Measurements from ENCODE around the gene DMBT1.

Gene DMBT1

DNA sequence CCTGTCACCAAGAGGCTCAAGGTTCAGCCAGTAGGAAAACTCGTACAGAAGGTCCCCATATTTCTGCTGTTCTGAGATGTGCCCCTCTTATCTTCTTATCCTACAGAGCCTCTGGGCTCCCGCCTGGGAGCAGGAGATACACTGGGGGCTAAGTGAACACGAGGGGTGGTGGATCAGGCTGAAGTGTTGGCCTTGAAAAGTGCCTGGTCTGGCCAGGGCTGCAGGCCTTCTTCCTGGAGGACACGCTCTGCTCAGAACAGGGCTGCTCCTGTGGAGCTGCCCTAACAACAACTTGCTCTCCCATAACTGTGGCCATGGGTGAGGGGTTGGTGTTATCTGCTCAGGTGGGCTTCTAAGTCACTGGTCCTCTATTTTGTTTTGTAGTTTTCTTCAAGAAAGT lies 105.4 kb downstream of the DMBT1 start:
- DNase-seq (ENCODE audit: low read depth in 4 of 4, low spot score in 1 of 4), result no peak

DNA sequence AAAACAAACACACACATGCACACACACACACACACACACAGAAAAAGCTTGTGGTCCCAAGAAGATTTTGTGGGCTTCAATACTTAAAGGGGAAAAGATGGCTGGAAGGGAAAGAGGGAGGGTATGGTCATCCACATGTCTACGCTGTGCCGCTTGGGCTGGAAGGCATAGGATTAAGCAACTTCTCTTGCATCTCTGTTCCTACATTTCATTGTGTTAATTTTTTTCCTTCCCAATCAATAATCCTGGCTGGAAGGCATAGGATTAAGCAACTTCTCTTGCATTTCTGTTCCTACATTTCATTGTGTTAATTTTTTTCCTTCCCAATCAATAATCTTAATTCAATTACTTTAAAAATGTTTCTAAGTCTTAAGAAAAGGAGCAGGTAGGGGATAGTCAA lies 108.5 kb downstream of the DMBT1 start:
- DNase-seq (ENCODE audit: low read depth in 4 of 4, low spot score in 1 of 4), result no peak

DNA sequence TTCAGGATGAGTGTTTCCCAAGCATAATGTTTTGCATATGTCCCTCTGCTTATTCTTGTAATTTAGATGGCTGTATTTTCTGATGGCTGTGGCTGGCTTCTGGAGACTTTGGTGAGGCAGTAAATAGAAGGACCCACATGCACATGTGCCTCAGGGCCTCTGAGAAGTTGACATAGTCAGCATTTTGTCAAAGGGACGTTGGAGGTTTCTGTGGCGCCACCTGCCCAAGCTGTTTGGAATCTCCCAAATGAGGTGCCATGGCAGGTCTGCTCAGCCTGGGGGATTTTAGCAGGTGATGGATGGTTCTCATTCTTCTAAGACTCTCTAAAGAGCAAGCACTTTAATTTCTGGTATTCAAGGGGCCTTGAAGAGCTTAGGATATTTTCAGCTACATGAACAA lies 109.3 kb downstream of the DMBT1 start:
- DNase-seq (ENCODE audit: low read depth in 4 of 4, low spot score in 1 of 4), result no peak

DNA sequence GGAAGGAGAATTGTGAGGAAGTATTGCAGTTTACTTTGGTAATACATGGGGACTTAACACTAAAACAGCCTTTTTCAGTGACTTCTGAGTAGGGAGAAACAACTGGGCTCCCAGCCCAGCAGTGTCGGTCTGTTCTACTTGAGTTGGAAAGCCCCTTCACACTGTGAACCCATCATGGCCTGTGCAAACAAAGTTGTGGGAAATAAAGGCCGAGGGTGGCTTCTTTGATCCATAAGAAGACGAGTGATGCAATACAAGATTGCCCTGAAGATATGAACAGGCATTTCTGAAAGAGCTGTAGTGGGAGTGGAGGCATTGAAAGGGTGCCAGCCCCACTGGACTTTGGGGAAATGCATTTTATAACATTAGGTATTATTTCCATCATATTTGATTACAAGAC lies 110.8 kb downstream of the DMBT1 start:
- no peak for DNase-seq (ENCODE audit: low read depth in 4 of 4, low spot score in 1 of 4)

DNA sequence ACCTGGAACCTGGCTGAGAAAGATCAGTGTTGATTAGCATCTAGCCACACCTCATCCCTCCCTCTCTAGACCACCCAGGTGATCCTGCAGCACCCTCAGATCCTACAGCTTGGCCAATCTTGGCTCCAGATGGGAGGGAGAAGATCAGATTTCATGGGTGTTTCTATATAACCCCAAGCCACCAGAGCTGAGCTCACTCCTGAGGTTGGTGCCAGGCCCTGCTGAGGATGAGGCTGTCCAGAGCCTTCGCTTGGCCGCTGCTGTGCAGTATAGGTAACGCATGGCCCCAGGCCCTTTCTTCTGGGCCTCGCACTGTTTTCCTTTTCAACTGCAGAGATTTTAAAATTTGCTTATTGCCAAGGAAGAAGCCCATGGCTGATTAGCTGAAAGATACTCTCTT lies 112.1 kb downstream of the DMBT1 start:
- DNase-seq (ENCODE audit: low read depth in 4 of 4, low spot score in 1 of 4), result no peak

DNA sequence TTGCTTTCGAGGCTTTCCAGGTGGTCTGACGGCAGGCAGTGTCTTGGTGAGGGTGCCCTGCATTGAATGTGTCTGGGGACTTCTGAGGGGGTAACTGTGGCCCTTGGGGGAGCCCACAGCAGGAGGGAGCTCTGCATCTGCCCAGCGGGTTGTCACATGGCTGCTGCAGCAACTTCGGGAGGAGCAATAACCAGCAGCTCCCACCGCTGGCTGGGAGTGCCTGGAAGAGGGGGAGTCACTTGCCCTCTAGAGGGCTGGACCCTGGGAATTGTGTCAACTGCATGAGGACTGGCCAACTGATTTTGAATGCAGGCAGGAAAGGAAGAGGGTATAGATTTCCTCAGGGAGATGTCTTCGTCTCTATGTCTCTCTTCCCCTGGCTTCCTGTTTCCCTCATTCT lies 112.7 kb downstream of the DMBT1 start:
- no peak for DNase-seq (ENCODE audit: low read depth in 4 of 4, low spot score in 1 of 4)

DNA sequence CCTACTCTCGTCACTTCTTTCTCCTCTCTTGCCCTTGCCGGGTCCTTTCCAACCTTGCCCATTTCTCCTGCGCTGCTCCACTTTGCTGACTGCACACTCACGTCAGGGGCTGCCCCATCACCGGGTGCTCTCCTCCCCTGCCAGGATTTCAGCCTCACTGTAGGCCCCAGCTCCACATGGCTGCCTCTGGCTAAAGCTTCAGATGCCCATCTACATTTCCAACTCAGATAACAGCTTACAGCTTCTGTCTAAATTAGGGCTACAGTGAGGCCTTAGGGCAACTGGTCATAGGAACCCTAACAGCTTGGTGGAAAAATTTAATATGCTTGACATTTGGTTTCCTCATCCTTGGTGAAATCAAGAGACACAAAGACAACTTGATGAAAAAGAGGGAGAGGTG lies 113.2 kb downstream of the DMBT1 start:
- no peak for DNase-seq (ENCODE audit: low read depth in 4 of 4, low spot score in 1 of 4)

DNA sequence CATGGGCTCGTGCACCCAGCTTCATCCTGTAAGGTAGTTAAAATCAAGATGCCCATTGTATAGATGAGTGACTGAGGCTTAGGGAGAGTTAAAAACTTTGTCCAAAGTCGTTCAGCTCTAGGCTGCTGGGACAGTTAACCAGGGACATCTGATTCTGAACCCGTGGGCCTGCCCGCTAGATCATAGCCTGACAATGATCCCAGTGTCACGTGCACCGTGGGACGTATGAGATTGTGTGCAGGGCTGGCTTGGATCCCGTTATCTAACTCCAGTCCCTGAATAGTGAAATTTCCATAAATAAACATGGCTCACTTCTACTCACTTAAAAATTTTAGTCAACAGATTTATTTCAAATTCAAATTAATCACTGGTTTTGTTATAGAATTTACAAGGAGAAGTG lies 114.2 kb downstream of the DMBT1 start:
- no peak for DNase-seq (ENCODE audit: low read depth in 4 of 4, low spot score in 1 of 4)

DNA sequence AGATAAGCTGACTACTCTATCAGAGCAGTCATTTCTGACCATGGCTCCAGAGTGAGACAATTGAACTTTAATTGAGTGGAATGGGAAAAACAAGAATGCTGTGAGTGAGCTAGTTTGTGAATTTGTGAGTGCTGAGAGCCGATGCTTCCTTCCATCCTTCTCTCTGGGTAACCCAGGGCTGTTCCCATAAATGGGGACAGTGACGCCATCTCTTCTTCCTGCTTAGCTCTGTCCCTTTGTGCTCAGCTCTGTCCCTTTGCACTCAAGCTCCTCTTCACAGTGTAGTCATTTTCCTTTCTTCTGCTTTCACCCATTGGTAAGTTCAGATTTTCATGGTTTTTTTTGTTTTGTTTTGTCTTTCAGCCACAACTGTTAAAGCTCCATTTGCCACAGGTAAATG lies 114.7 kb downstream of the DMBT1 start:
- DNase-seq (ENCODE audit: low read depth in 4 of 4, low spot score in 1 of 4), result no peak

DNA sequence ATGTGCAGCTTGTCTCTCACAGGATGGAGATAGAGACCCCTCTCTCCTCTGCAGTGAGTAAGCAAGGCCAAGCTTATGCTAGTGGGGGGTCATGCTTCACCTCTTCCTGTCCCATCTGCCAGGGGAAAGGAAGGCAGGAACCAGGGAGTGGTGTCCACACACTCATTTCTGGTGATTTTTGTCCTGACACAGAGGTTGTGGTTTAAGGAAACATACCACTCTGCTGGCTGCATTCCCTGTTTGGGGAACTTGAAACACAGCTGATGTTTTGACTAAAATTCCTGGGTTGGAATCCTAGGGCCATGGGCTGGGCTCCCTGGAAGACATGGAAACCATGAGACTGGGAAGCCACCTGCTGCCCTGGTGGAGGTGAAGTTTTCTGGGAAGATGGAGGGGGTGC lies 117.7 kb downstream of the DMBT1 start:
- no peak for DNase-seq (ENCODE audit: low read depth in 4 of 4, low spot score in 1 of 4)

DNA sequence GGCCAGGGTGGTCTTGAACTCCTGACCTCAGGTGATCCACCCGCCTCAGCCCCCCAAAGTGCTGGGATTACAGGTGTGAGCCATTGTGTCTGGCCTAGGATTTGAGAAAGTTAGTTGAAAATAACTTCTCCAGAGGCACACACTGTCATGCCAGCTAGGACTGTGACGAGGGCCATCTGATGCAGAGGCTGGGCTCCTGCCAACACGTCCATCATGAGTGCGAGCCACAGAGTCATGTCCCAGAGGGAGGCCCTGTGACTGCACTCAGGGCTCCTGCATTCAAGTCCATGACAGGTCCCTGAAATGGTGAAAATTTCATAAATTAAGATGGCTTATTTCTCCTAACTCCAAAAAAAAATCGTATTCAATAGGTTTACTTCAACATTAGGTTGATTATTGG lies 122.0 kb downstream of the DMBT1 start:
- DNase-seq (ENCODE audit: low read depth in 4 of 4, low spot score in 1 of 4), result no peak

DNA sequence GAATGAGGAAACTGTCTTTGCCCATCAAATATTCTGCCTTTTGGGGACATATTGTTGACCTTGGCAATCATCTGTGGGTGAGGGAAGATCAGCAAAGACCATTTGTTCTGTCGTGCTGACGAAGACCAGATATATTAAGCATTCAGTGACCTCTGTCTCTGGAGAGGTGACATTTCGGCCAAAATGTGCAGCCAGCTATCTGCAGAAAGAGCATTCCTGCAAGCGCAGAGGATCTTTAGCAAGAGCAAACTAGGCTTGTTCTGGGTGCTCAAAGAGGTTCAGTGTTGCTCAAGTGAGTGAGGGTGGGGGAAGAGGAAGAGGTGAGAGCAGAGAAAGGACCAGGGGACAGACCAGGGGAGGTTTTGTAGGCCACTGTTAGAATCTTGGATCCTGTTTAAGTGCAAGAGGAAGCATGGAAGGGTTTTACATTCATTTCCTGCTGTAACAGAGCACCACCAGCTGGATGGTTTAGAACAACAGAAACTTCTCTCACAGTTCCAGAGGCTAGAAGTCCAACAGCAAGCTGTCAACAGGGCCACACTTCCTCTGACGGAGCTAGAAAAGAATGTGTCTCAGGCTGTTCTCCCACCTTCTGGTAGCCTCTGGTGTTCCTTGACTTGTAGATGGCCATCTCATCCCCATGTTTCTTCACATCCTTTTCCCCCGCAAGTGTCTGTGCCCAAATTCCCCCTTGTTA lies 127.9 kb downstream of the DMBT1 start:
- DNase-seq (ENCODE audit: low read depth in 4 of 4, low spot score in 1 of 4), result no peak

DNA sequence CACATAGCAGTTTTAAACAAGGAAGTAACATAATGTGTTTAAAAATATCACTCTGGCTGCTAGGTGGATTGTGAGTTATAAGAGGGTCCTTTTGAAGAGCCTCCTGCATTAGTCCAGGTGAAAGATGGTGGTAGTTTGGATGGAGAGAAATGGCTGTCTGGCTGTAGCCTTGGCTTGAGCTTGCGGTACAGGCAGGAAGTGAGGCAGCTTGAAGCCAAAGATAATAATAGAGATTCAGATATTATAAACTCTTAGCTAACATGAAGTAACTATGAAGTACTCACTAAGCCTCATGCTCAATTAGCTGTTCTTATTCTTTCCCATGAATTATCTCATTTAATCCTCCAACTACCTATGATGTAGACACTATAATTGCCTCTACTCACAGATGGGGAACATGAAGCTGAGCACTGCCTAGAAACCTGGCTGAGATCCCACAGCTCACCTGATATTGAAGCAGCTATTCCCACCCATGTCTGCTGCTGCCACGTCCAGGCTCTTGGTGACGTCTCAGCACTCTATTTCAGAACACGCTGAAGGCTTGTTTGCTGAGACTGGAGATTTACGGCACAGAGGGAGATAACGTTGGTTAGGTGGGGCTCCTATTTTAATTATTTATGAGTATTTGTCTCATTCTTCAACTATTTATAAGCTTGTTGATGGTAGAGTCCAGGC lies 128.7 kb downstream of the DMBT1 start:
- no peak for DNase-seq (ENCODE audit: low read depth in 4 of 4, low spot score in 1 of 4)

DNA sequence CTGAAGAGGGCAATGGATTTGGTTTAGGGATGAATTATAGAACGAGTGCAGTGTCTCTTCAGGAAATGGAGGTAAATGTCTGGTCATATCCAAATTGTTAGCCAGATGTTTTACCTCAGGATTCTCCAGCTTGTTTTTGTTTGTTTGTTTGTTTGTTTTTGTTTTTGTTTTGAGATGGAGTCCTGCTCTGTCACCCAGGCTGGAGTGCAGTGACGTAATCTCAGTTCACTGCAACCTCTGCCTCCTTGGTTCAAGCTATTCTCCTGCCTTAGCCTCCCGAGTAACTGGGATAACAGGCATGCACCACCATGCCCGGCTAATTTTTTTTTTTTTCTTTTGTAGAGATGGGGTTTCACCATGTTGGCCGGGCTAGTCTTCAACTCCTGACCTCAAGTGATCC lies 132.2 kb downstream of the DMBT1 start:
- no peak for DNase-seq (ENCODE audit: low read depth in 4 of 4, low spot score in 1 of 4)
